Measurements from ENCODE around the gene EPN3.

The EPN3 gene

DNA sequence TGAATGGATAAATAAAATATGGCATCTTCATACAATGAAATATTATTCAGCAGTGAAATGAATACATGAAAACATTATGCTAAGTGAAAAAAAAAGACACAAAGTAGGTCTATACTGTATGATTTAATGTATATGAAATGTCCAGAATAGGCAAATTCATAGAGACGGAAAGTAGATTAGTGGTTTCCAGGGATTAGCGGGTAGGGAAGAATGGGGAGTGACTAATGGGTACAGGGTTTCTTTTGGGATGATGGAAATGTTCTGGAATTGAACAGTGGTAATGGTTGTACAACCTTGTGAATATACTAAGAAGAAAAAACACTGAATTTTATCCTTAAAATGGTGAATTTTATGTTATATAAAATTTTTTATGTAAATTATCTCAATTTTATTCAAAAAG lies 32.8 kb upstream of the EPN3 start:
- H3K9me3 ChIP-seq (ENCODE audit: insufficient read depth, low read length) = no peaks in the 10 kb centered on the region
- no peak overlapping the region for H3K4me2 ChIP-seq (ENCODE audit: low read depth, low read length, poor library complexity, severe bottlenecking)
- H2AFZ ChIP-seq (ENCODE audit: low read depth, low read length, severe bottlenecking) = no peak overlapping the region

GRCh38 chr17:50501054-50501453 lies 31.5 kb upstream of the EPN3 start:
- Histone ChIP-seq H3K4me3 (ENCODE audit: insufficient read depth, low read length, poor library complexity, severe bottlenecking) (no peak overlapping the region), H3K9me3 (ENCODE audit: insufficient read depth, low read length) (no peaks in the 10 kb centered on the region), H3K36me3 (ENCODE audit: low read length) (no peaks in the 10 kb centered on the region), H3K9me2 (replicated peaks; ENCODE audit: insufficient read depth, low read length) (no peaks in the 10 kb centered on the region), H3F3A (ENCODE audit: insufficient read depth) (0 out of 2 replicates have a peak, but pooled peaks cover 4% of the 10 kb centered on the region), H3K4me2 (ENCODE audit: low read depth, low read length, poor library complexity, severe bottlenecking) (no peak overlapping the region), H3K9ac (ENCODE audit: low read length) (no peak overlapping the region), H2AFZ (ENCODE audit: low read depth, low read length, severe bottlenecking) (no peak overlapping the region), H3K79me2 (ENCODE audit: insufficient read depth, low read length) (no peaks in the 10 kb centered on the region), H4K20me1 (ENCODE audit: low read depth, low read length) (no peaks in the 10 kb centered on the region), H3K27ac (ENCODE audit: low read depth, low read length) (no peak overlapping the region), H3K27me3 (ENCODE audit: low read length) (no peaks in the 10 kb centered on the region)
- TF ChIP-seq EZH2phosphoT487 (conservative IDR thresholded peaks at IDR 0.05; ENCODE audit: low read length) = no peak
- TF ChIP-seq, protein P1, sequence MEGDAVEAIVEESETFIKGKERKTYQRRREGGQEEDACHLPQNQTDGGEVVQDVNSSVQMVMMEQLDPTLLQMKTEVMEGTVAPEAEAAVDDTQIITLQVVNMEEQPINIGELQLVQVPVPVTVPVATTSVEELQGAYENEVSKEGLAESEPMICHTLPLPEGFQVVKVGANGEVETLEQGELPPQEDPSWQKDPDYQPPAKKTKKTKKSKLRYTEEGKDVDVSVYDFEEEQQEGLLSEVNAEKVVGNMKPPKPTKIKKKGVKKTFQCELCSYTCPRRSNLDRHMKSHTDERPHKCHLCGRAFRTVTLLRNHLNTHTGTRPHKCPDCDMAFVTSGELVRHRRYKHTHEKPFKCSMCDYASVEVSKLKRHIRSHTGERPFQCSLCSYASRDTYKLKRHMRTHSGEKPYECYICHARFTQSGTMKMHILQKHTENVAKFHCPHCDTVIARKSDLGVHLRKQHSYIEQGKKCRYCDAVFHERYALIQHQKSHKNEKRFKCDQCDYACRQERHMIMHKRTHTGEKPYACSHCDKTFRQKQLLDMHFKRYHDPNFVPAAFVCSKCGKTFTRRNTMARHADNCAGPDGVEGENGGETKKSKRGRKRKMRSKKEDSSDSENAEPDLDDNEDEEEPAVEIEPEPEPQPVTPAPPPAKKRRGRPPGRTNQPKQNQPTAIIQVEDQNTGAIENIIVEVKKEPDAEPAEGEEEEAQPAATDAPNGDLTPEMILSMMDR (IDR thresholded peaks at IDR 0.05; ENCODE audit: insufficient read depth, low read length, poor library complexity, severe bottlenecking) = peak; percentile 38

More for the DNA sequence above, 32.8 kb upstream of the EPN3 start:
- H3K79me2 ChIP-seq (ENCODE audit: insufficient read depth, low read length) = no peaks in the 10 kb centered on the region
- no peak overlapping the region for H3K9ac ChIP-seq (ENCODE audit: low read length)
- H3K27me3 ChIP-seq (ENCODE audit: low read length) = no peaks in the 10 kb centered on the region
- no peak overlapping the region for H3K4me3 ChIP-seq (ENCODE audit: insufficient read depth, low read length, poor library complexity, severe bottlenecking)
- no peak overlapping the region for H3K27ac ChIP-seq (ENCODE audit: low read depth, low read length)
- H3K9me2 ChIP-seq (replicated peaks; ENCODE audit: insufficient read depth, low read length) = no peaks in the 10 kb centered on the region
- H4K20me1 ChIP-seq (ENCODE audit: low read depth, low read length) = no peaks in the 10 kb centered on the region
- H3F3A ChIP-seq (ENCODE audit: insufficient read depth) = 0 out of 2 replicates have a peak, but pooled peaks cover 4% of the 10 kb centered on the region
- no peak for TF ChIP-seq EZH2phosphoT487 (conservative IDR thresholded peaks at IDR 0.05; ENCODE audit: low read length)
- TF ChIP-seq, protein P1 (IDR thresholded peaks at IDR 0.05; ENCODE audit: insufficient read depth, low read length, poor library complexity, severe bottlenecking) = no peak
- no peaks in the 10 kb centered on the region for H3K36me3 ChIP-seq (ENCODE audit: low read length)

DNA sequence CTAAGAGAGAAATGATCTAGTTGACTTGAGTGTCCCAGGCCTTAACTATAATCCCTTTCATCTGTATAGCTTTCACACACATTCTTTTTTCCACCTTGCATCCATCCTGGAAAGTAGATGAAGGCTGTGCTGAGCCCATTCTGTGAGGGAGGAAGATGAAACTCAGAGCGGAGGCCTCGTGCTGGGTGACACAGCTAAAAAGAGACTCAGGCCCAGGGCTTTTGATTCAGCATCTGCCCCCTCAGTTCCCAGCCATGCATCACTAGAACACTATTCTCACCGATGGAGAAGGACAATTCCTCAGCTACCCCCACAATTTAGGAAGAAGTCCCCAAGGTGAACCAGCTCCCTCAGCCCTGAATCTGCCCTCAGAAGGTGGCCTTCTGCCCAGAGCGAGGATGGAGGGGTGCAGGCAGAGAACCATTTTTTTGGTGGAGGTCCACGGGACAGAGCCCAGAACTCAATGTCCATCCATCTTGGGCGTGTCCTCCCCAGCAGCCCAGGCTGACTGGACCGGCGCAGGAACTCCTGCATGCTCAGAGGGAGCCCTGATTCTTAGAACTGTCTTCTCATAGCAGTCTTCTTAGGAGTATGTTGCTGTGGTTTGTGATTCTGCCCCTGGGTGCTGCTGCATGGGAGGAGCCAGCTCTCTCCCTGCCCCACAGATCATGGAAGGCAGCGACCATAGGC lies 30.1 kb upstream of the EPN3 start:
- Histone ChIP-seq H3K4me3 (ENCODE audit: insufficient read depth, low read length, poor library complexity, severe bottlenecking) (no peak overlapping the region), H3K9ac (ENCODE audit: low read length) (no peak overlapping the region), H3K79me2 (ENCODE audit: insufficient read depth, low read length) (no peaks in the 10 kb centered on the region), H3K9me3 (ENCODE audit: insufficient read depth, low read length) (no peaks in the 10 kb centered on the region), H4K20me1 (ENCODE audit: low read depth, low read length) (no peaks in the 10 kb centered on the region), H3F3A (ENCODE audit: insufficient read depth) (peaks cover 5% of the 10 kb centered on the region; the same call in 1 of the 2 replicates), H3K9me2 (replicated peaks; ENCODE audit: insufficient read depth, low read length) (no peaks in the 10 kb centered on the region), H3K27me3 (ENCODE audit: low read length) (no peaks in the 10 kb centered on the region), H3K4me2 (ENCODE audit: low read depth, low read length, poor library complexity, severe bottlenecking) (no peak overlapping the region), H3K27ac (ENCODE audit: low read depth, low read length) (no peak overlapping the region), H2AFZ (ENCODE audit: low read depth, low read length, severe bottlenecking) (no peak overlapping the region), H3K36me3 (ENCODE audit: low read length) (no peaks in the 10 kb centered on the region)
- TF ChIP-seq EZH2phosphoT487 (conservative IDR thresholded peaks at IDR 0.05; ENCODE audit: low read length) = no peak
- TF ChIP-seq, protein P1 (IDR thresholded peaks at IDR 0.05; ENCODE audit: insufficient read depth, low read length, poor library complexity, severe bottlenecking) = no peak
